ENCODE data around the gene NOL7. TPM values are rescaled to one million over a fixed set of nuclear protein-coding genes. Genes with fewer than 3 reads are reported as not detected.

NOL7 gene
- total and polyA plus RNA-seq, 12 donors = 42.4 to 111 (median 69.7) TPM

DNA sequence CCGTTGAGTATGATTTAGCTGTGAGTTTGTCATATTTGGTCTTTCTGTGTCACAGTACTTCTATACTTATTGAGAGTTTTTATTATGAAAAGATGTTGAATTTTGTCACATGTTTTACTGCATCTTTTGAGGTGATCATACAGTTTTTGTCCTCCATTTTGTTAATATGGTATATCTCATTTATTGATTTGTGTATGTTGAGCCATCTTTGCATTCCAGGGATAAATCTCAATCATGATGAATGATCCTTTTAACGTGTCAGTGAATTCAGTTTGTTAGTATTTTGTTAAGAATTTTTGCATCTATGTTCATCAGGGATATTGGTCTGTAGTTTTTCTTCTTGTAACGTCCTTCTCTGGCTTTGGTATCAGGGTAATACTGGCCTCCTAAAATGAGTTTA is 37.2 kb upstream of the NOL7 start:
- no peaks in the 10 kb centered on the region for H3K9me3 ChIP-seq (replicated peaks in 1 of 3)
- no peaks in the 10 kb centered on the region for H3K27me3 ChIP-seq
- no peak overlapping the region for H3K4me3 ChIP-seq
- intact Hi-C loops (cut with DNase I) = no loop called here
- WGBS, 4 donors = 86 to 93% (median 89%) methylated on average over 3 of the region's 3 CpGs
- no peak overlapping the region for H3K27ac ChIP-seq
- no peaks in the 10 kb centered on the region for H3K36me3 ChIP-seq (replicated peaks in 1 of 2)
- no peak for DNase-seq
- peaks cover 0 to 6% of the 10 kb centered on the region in 2 donors for H3K4me1 ChIP-seq (replicated peaks in 1 of 2)
- no peak for TF ChIP-seq POLR2A (IDR thresholded peaks at IDR 0.05)
- TF ChIP-seq, protein P1, sequence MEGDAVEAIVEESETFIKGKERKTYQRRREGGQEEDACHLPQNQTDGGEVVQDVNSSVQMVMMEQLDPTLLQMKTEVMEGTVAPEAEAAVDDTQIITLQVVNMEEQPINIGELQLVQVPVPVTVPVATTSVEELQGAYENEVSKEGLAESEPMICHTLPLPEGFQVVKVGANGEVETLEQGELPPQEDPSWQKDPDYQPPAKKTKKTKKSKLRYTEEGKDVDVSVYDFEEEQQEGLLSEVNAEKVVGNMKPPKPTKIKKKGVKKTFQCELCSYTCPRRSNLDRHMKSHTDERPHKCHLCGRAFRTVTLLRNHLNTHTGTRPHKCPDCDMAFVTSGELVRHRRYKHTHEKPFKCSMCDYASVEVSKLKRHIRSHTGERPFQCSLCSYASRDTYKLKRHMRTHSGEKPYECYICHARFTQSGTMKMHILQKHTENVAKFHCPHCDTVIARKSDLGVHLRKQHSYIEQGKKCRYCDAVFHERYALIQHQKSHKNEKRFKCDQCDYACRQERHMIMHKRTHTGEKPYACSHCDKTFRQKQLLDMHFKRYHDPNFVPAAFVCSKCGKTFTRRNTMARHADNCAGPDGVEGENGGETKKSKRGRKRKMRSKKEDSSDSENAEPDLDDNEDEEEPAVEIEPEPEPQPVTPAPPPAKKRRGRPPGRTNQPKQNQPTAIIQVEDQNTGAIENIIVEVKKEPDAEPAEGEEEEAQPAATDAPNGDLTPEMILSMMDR (IDR thresholded peaks at IDR 0.05) = no peak

DNA sequence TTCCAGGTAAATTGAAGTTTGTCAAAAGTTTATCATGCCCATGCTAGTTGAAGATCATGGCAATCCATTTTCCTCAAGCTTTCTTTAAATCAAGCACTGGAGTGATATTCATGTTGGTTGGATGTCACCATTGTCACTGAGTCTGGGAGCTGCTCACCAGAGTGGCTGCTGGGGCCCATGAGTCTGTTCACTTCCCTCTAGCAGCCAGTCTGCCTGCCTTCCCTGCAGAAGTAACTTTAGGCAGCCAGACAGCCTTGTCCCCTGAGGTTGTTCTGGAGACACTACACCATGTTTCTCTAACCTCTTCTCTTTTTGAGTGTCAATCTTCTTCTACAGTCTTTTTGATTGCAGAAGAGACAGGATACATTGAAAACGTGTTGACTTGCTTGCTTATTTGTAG is 35.2 kb upstream of the NOL7 start:
- no peaks in the 10 kb centered on the region for H3K4me1 ChIP-seq (replicated peaks in 1 of 2)
- intact Hi-C loops (cut with DNase I) = no loop called here
- H3K36me3 ChIP-seq (replicated peaks in 1 of 2) = peaks cover 0 to 9% of the 10 kb centered on the region in 2 donors
- TF ChIP-seq, protein P1 (IDR thresholded peaks at IDR 0.05) = no peak
- no peak for TF ChIP-seq POLR2A (IDR thresholded peaks at IDR 0.05)
- 64 to 83% (median 71%) methylated on average over 1 of the region's 1 CpG for WGBS, 4 donors
- no peak for DNase-seq
- H3K27ac ChIP-seq = no peak overlapping the region
- no peaks in the 10 kb centered on the region for H3K9me3 ChIP-seq (replicated peaks in 1 of 3)
- no peaks in the 10 kb centered on the region for H3K27me3 ChIP-seq
- no peak overlapping the region for H3K4me3 ChIP-seq

- no peak overlapping the region for H3K27ac ChIP-seq
- peak in 1 of 7 donors; percentile 4 for DNase-seq
- no peak for TF ChIP-seq POLR2A (IDR thresholded peaks at IDR 0.05)
- TF ChIP-seq, protein P1 (IDR thresholded peaks at IDR 0.05) = no peak
- H3K36me3 ChIP-seq (replicated peaks in 1 of 2) = peaks cover 0 to 10% of the 10 kb centered on the region in 2 donors
- 86 to 90% (median 86%) methylated on average over 9 of the region's 9 CpGs for WGBS, 4 donors
- no peaks in the 10 kb centered on the region for H3K9me3 ChIP-seq (replicated peaks in 1 of 3)
- H3K4me1 ChIP-seq (replicated peaks in 1 of 2) = no peaks in the 10 kb centered on the region
- intact Hi-C loops (cut with DNase I) = no loop called here
- no peaks in the 10 kb centered on the region for H3K27me3 ChIP-seq
- no peak overlapping the region for H3K4me3 ChIP-seq
These were observed 33.4 kb upstream of the NOL7 start for GRCh38 chr6:13581700-13582229.

DNA sequence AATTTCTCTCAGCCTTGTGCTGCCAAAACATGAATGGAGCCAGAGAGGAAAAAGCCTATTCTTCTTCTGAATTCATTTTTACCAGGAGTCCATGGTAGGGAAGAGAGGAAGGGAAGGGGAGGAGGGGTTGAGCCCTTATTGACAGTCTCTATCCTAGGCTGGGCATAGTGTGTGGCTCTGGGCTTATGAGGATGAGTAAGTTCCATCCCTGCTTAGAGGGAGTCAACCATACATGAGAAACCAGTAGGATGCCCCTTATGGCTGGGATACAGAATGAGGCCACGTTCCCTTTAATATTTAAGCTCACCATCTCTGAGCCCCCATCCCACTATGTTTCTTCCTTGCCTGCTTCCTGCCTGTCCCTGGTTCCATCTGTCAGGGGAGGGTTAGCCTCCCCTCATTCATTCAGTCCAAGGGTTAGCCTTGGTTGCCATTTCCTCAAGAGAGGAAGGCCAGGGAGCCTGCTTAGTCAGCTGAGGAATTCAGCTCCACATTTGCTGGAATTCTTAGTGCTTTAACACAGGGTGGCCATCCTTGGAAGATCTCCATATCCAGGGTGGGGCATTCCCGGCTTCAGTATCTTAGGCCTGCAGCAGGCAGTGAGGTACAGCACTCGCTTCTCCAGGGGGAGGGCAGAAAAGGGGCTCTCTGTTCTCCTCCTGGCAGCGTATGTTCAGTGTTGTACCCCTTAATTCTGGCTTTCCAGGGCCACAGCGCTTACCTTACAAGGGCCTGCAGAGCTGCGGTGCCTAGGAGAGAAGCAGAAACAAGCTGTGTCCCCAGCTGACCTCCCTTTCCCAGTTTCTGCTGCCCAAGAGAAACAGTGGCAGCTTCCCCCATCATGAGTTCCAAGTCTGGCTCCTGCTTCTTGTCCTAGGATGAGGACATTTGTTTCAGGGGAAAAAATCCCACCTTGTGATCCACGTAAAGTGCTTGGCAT is 28.3 kb upstream of the NOL7 start:
- H3K4me1 ChIP-seq (replicated peaks in 1 of 2) = no peaks in the 10 kb centered on the region
- peaks cover 0 to 30% of the 10 kb centered on the region in 2 donors for H3K36me3 ChIP-seq (replicated peaks in 1 of 2)
- no peak for DNase-seq
- no peaks in the 10 kb centered on the region for H3K27me3 ChIP-seq
- intact Hi-C loops (cut with DNase I) = no loop called here
- H3K9me3 ChIP-seq (replicated peaks in 1 of 3) = no peaks in the 10 kb centered on the region
- H3K4me3 ChIP-seq = no peak overlapping the region
- H3K27ac ChIP-seq = no peak overlapping the region
- no peak for TF ChIP-seq POLR2A (IDR thresholded peaks at IDR 0.05)
- TF ChIP-seq, protein P1 (IDR thresholded peaks at IDR 0.05) = no peak
- WGBS, 4 donors = 90 to 99% (median 96%) methylated on average over 5 to 7 of the region's 7 CpGs
